HK-2 (cell line): Measurements from ENCODE around the gene LAMA2.

Source experiments
- DNase-seq: peaks from one replicate; pipeline ENCODE4 v3.0.0-alpha.2; 2018; ENCODE audit not compliant: unreplicated experiment

LAMA2 gene

DNA sequence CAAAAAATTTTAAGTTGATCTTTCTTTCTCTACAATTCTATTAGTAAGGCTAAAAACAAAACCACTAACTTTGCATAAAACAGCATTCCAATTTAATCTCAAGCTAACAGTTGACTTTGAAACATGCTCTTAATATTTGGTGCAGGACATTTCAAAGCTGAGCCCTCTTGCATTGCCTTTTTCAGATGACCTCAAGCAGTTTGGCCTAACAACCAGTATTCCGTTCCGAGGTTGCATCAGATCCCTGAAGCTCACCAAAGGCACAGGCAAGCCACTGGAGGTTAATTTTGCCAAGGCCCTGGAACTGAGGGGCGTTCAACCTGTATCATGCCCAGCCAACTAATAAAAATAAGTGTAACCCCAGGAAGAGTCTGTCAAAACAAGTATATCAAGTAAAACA, 633.1 kb downstream of the LAMA2 start:
- DNase-seq, result no peak

DNA sequence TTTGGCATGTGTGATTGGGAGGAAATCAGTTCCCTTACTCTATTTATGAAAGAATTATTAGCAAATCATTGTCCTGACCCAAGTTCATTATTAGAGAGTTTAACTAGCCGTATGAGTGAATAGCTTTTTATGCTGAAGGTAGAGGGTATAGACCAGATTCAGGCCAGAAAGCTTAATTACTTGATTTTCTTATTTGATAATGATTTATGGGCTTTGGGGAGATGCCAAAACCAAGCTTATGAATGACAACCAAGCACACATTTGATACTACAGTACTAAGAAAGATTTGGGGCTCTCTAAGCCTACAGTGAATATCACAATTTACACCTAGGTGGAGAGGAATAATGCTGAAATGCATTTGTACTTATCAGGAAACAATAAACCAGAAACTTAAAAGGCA, 633.8 kb downstream of the LAMA2 start:
- no peak for DNase-seq

DNA sequence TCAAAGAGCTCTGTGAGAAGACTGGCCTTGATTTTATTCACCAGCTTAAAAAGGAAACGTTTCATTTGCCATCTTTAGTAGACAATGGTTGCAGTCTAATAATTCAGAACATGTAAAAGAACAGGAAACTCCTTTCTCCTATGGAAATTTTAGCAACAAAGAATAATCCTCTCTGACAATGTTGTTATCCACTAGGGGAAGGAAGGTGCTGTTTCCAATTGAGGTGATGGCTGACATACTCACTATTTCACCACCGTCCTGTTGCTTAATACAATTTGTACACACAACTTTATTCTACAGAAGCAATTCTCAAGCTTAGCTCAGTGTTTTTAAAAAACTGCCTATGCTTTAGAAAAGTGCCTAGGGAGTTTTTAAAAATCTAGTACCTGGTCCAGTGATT, 634.4 kb downstream of the LAMA2 start:
- no peak for DNase-seq

DNA sequence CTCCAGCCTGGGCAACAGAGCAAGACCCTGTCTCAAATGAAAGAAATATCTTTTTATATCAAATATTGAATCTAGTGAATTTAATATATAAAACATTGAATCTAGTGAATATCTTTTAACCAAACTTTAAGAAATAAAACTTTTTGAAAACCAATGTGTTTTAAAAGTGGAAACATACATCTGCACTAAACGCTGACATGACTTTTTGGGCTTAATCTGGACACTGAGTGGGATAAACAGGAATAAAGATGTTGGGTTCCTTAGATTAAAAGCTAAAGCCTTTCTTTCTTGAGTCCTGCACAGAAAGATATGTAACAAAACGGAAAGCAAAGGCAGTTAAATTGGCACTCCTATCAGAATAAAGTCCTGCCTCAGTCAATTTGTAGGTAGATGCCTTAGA, 636.8 kb downstream of the LAMA2 start:
- no peak for DNase-seq

DNA sequence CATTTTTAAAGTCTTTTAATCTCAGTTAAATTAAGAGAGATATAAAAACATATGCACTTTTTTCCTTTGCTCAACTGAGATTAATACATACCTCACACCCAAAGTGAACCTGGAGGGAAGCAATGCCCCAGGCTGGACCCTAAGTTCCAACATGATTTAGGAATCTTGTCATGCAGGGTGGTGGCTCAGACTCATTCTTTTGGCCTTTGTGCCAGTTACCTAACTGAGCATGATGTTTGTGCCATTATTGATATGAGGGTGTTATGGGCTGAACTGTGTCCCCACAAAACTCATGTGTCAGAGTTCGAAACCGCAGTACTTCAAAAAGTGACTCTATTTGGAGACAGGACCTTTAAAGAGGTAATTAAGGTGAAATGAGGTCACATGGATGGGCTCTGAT, 639.0 kb downstream of the LAMA2 start:
- DNase-seq, result no peak

DNA sequence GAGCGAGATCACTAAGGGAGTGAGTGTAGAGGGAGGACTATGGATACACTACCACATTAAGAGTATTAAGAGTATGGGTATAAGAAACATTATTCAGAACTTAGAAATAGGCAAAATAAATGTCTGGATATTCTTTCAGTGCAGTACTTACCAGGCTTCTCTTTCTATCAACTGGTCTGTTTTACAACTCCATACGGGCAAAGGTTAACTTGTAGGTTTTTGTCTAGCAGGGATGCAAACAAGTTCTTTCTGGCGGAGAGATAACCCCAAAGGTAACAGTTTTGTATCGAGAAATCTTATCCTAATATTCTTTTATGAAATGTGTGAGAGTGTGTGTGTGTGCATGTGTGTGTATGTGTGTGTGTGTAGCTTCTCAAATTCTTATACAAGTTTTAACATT, 640.9 kb downstream of the LAMA2 start:
- no peak for DNase-seq

DNA sequence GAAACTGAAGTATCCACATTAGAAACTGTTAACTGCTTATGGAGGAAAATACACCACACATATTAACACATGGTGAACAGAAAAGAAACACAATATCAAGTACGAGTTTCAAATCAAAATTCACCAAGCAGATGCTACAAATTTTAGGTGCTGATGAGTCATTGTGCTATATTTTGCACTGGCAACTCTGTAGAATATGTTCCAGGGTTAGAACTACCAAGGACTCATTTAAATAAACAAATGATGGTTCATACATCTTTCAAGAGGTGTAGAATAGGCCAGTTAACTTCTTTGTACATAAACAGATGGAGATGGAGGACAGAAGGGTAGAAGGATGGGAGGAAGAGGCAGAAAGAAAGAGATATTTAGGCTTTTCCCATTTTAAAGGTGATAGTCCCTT, 642.1 kb downstream of the LAMA2 start:
- DNase-seq, result no peak

DNA sequence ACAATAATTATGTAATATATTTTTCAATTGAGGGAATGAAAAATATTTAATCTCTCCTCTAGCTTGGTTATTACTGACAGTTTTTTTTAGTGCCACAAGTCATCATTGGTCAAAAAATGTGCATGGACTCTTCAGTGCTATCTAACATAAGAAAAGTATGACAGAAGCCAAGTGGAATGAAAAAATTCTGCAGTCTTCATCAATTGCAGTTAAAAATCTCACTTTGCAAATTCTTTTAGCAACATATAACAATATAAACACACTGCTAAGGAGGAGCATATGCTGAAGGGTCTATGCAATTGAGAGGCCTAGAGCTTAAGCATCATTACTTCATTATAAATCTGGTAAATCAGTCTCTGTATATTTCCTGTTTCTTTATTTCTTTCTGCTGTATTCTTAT, 652.0 kb downstream of the LAMA2 start:
- DNase-seq, result no peak

DNA sequence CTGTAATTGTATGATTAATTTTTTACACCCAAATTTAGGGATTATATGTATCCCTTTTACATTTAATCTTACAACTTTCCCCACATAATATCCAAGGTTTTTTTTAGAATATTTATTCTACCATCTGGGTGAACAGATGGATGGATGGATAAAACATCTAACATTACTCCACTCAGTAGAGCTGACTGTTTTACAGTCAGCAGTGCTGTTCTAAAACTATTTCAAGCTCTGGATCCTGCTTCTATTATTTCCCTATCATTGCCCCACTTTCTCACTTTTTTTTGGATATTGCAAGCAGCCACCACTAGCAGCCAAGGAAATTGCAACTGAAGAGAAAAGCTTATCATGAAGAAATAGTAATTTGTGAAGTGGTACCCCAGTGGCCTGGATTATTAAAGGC, 653.3 kb downstream of the LAMA2 start:
- DNase-seq, result no peak

DNA sequence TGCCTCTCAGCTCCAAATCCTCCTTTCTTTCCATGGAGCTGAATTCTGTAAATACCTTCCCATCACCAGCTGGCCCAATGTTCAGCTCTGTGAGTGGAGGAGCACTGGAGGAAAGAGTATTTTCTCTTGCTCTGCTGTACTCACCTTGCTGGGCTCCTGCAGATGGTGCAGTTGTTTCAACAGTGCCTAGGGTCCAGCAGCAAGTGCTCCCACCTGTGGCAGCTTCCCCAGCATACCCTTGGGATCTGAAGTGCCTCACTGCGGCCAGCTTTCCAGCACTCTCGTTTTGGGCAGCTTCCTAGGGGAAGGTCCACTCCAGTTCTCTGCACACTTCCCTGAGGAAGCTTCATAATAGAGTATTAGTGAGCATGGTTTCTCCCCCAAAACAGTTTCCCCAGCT, 656.1 kb downstream of the LAMA2 start:
- no peak for DNase-seq

DNA sequence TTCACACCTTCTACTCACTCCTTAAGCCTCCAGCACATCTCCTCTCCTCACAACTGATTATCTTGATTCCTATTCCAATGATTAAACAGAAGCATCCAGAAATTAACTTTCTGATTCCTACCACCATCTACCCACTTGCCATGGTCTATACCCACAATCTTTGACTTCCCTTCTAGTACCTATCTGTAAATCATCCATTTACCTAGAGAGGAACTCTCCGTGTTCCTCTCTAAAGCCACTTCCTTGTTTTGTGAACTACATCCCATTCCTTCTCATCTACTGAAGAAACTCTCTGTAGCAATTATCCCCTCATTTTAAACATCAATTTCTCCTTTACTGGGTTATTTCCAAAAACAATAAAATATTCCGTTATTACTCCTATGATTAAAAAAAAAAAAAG, 659.8 kb downstream of the LAMA2 start:
- DNase-seq, result no peak

DNA sequence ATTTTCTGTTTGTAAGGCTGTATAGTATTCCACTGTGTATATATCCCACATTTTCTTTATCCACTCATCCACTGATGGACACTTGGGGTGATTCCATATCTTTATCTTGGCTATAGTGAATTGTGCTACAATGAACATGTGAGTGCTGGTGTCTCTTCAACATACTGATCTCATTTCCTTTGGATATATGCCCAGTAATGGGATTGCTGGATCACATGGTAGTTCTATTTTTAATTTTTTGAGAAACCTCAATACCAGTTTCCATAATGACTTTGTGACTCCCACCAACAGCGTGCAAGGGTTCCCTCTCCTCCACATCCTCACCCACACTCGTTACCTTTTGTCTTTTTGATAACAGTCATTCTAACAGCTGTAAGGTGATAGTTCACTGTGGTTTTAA, 661.0 kb downstream of the LAMA2 start:
- no peak for DNase-seq

DNA sequence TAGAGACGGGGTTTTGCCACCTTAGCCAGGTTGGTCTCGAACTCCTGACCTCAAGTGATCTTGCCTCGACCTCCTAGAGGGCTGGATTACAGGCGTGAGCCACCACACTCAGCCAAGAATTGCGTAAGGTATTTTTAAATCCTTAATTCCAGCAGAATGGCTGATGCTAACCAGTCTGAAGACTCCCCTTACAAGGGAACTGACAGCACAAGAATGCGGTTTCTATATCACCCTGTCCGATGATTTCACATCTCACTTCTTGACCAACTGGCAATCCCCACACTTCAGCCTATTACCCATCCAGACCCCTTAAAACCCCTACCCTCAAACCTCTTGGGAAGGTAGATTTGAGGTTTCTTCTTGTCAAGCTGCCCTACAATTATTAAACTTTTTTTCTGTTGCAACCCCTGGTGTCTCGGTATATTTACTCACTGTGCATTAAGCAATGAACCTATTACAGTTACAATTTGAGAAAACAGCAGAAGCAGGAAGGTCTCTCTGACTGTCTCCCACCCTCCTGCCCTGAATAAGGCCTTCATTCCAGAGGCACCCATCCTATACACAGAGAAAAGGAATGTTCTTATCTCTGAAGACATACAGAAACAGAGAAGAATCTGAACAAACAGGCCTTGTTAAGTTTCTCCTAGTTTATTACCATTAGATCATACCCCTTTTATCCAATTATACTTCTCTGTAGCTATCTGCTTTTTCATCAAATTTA, 662.1 kb downstream of the LAMA2 start:
- no peak for DNase-seq

DNA sequence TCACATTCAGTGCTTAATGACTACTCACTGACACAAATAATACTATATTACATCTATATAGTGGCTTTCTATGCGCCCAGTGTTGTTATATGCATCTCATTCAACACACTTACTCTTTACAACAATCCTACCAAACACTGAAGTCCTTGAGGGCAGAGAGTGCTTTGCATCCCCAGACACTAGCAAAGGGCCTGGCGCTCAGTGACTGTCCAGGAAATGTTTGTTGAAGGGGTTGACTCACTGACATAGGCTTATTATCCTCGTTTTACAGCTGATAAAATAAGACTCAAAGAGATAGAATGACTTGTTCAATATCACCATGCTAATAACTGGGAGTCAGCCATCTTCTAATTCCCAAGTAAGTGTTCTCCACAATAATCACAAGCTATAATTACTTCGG, 663.8 kb downstream of the LAMA2 start:
- no peak for DNase-seq

DNA sequence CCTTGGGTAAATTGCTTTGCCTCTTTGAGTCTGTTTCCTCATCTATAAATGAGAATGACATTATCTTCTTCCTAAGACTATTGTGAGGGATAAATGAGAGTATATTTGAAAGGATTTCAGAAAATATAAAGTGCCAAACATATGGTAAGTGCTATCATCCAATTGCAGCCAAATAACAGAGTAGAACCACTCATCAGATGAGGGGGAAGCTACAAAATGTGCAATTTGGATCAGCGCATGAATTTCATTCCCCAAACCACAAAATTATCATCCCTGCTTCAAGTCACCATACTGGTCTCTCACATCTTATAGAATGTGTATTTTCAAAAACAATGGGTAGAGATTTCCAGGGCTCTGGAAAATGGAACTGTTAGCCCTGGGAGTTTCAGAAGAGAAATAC, 668.5 kb downstream of the LAMA2 start:
- DNase-seq, result no peak

DNA sequence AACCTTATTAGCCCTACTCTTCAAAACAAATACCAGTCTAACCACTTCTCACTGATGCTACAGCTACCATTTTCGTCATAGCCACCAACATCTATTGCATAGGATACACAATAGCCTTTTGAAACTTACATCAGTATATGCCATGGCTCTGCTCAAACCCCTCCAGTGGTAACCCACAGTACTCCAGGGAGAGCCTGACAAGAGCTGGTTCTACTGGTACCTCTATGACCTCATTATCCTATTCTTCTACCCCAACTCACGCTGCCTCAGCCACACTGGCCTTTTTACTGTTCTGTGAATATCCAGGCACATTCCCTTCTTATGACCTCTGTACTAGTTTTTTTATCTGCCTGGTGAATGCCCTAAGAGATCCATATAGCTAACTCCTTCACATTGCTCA, 669.5 kb downstream of the LAMA2 start:
- no peak for DNase-seq

DNA sequence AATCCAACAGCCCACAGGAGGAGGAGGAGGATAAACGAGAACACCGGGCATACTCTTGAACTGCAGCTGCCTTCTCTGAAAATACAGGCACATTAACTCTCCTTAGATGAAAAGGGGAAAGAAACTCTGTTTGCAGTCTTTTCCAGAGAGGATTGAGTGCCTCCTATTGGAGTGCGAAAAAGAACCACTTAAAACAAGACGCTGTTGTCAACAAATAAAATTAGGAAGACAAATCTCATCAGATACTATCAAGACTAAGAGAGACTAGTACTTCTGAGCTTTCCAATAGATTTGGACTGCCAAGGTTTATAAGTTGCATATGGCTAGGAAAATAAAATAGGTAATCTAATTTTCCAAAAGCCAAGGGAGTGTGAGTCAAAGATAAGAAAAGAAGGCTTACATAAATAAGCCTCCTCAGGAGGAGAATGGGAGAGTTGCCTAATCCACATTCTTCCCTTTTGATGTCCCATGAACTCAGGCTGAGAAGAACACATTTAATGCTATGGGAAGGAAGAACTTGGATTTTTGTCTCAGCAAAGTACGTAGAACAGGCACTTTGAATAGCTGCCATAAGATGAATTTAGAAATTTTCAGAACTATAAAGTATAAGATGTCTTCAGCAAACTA, 672.4 kb downstream of the LAMA2 start:
- DNase-seq, result no peak

DNA sequence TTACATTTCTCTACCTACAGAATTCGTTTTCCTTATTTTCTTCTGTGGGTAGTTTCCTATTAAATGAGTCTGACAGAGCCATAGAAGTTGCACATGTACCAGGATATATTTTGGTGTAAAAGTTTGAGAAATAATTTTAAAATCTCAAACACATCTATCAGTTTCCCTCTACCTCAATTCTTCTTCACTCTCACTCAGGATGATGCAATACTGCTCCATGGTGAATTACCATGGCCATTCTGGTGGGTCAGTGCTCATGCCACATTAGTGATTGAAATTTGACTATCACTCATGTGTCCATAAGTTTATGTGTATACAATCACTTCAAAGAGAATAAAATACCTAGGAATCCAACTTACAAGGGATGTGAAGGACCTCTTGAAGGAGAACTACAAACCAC, 675.3 kb downstream of the LAMA2 start:
- no peak for DNase-seq

DNA sequence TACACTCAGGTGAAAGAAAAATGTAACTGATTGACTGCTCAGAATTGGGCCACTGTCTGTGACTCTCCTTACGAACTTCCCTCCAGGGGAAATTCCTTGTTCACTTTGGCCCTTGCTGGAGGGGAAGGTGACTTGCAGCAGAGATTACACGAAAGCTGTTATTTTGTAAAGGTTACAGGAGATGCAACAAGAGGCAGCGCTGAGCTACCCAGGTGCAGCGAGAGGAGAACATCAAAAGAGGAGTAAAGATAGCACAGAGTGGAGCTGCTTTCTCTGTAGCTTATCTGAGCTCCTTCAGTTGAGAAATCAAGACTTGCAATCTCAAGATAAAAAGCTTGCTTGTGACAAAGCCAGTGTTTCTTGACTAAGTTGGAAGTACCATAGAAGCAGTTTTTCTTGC, 682.4 kb downstream of the LAMA2 start:
- no peak for DNase-seq

DNA sequence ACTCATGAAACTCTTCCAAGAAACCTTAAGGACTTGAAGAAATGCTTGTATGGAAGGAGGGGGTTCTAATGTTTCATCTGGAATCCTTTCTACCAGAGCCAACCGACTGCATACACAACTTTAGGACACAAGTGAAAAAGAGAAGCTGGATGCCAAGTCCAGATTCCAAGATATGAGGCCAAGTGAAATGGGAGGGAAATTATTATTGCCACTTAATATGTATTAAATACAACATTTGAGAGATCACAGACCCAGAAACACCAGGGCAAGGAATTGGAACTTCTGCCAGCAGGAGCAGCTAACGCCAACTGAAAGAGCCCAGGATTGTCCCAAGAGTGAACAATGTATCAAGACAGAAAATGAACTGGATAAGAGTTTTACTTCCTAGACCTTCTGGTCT, 682.9 kb downstream of the LAMA2 start:
- no peak for DNase-seq
